Measurements from ENCODE around the gene ITPK1.

GRCh38 chr14:93115069-93115820, 480 bp downstream of the ITPK1 start:
- TF ChIP-seq CTCF (IDR thresholded peaks at IDR 0.05) (no peak), POLR2A (IDR thresholded peaks at IDR 0.05) (no peak)

Data from stomach (tissue), 4 donors.